Transverse colon (tissue), 4 donors: Measurements from ENCODE around the gene ME3.
"Not testable (repeated sequence)": the region's sequence is repeated elsewhere in the genome, so short reads cannot be mapped to it uniquely, and the experiment has no call there.

Experiments
- CTCF ChIP-seq, 5 experiments: fragments of 200-600 bp in 3 of 5; fragments of 450-650 bp in 2 of 5; sonication (generic) in 3 of 5; IDR thresholded peaks; 1 replicate in 2 of 5; 2 replicates in 3 of 5; pipeline ENCODE4 v1.5.1; 2016 to 2017; ENCODE audit warnings: antibody characterized with exemption in 5 of 5, inconsistent platforms in 3 of 5, mild to moderate bottlenecking in 2 of 5, moderate library complexity in 1 of 5
- EP300 ChIP-seq: sonication (generic); formaldehyde crosslinking; IDR thresholded peaks from one replicate; pipeline ENCODE4 v1.6.1; 2017; ENCODE audit warnings: antibody characterized with exemption, low read depth
- POLR2AphosphoS5 ChIP-seq, 3 donors: sonication (generic); formaldehyde crosslinking; IDR thresholded peaks; one replicate each; pipeline ENCODE4 v1.6.1; 2016; ENCODE audit warnings: antibody characterized with exemption in 3 of 3

- not testable (repeated sequence) for TF ChIP-seq CTCF (IDR thresholded peaks at IDR 0.05); EP300; POLR2AphosphoS5 (IDR thresholded peaks at IDR 0.05)
Observed at GRCh38 chr11:86562842-86563241, 109.6 kb downstream of the ME3 start.
